ENCODE results near the gene ZDHHC16.
"Not testable (repeated sequence)": the region's sequence is repeated elsewhere in the genome, so short reads cannot be mapped to it uniquely, and the experiment has no call there.

ZDHHC16 gene

GRCh38 chr10:97475936-97476594 is 30.1 kb downstream of the ZDHHC16 start:
- H3K27ac ChIP-seq (ENCODE audit: insufficient read depth, low read depth, low read length, poor library complexity, severe bottlenecking) = no peak overlapping the region
- 96 to 97% methylated on average over 1 to 2 of the region's 2 CpGs for WGBS, 2 experiments
- no peak overlapping the region for H3K4me3 ChIP-seq (ENCODE audit: insufficient read depth, low read depth, low read length)
- H3K27me3 ChIP-seq (ENCODE audit: control insufficient read depth, insufficient read depth, low read length, poor library complexity, severe bottlenecking) = no peaks in the 10 kb centered on the region
- no peaks in the 10 kb centered on the region for H3K9me3 ChIP-seq (ENCODE audit: control insufficient read depth, low read length)
- no peaks in the 10 kb centered on the region for H3K4me1 ChIP-seq (ENCODE audit: control insufficient read depth, insufficient read depth, low read length)
- peaks cover 22% of the 10 kb centered on the region for H3K36me3 ChIP-seq (ENCODE audit: control insufficient read depth, insufficient read depth, low read length)

DNA sequence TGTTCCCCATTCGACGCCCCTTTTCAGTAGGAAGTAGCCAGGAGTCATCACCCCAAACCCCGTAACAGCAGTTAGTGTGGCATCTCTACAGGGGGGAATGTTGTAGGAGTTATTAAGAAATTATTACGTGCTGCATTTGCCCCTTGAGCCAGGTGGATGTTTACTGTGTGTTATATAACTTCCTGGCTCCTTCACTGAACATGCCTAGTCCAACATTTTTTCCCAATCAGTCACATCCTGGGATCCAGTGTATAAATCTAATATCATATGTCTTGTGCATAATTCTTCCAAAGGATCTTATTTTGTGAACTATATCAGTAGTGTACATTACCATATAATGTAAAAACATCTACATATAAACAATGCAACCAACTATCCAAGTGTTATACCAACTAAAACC is 33.4 kb downstream of the ZDHHC16 start:
- not testable (repeated sequence) for H3K36me3 ChIP-seq (ENCODE audit: control insufficient read depth, insufficient read depth, low read length); H3K4me1 ChIP-seq (ENCODE audit: control insufficient read depth, insufficient read depth, low read length); H3K9me3 ChIP-seq (ENCODE audit: control insufficient read depth, low read length); H3K27me3 ChIP-seq (ENCODE audit: control insufficient read depth, insufficient read depth, low read length, poor library complexity, severe bottlenecking); H3K4me3 ChIP-seq (ENCODE audit: insufficient read depth, low read depth, low read length); H3K27ac ChIP-seq (ENCODE audit: insufficient read depth, low read depth, low read length, poor library complexity, severe bottlenecking)
- WGBS, 2 experiments = 96 to 98% methylated on average over 4 of the region's 4 CpGs

DNA sequence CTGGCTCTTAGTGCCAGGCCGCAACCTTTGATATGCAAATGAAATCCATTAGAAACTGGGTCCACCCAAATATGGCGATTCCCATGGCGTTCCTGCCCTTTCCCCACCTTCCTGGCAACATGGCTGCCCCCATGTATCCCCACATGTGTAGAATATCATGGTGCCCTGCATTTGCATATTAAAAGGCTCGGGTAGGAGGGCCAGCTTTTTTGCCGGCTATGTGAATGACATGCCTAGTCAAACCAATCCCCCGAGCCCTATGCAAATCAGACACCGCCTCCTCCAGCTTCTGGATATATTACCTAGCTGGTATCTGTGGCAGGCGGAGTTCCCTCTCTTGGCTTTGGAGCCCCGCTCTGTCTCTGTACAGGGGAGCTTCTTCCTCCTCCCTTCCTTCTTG is 34.0 kb downstream of the ZDHHC16 start:
- no peaks in the 10 kb centered on the region for H3K4me1 ChIP-seq (ENCODE audit: control insufficient read depth, insufficient read depth, low read length)
- H3K27me3 ChIP-seq (ENCODE audit: control insufficient read depth, insufficient read depth, low read length, poor library complexity, severe bottlenecking) = no peaks in the 10 kb centered on the region
- no peak overlapping the region for H3K4me3 ChIP-seq (ENCODE audit: insufficient read depth, low read depth, low read length)
- peaks cover 8% of the 10 kb centered on the region for H3K36me3 ChIP-seq (ENCODE audit: control insufficient read depth, insufficient read depth, low read length)
- H3K9me3 ChIP-seq (ENCODE audit: control insufficient read depth, low read length) = no peaks in the 10 kb centered on the region
- 16 to 18% methylated on average over 9 of the region's 9 CpGs for WGBS, 2 experiments
- no peak overlapping the region for H3K27ac ChIP-seq (ENCODE audit: insufficient read depth, low read depth, low read length, poor library complexity, severe bottlenecking)

- Histone ChIP-seq H3K4me1 (ENCODE audit: control insufficient read depth, insufficient read depth, low read length) (no peaks in the 10 kb centered on the region), H3K4me3 (ENCODE audit: insufficient read depth, low read depth, low read length) (no peak overlapping the region), H3K9me3 (ENCODE audit: control insufficient read depth, low read length) (no peaks in the 10 kb centered on the region), H3K27ac (ENCODE audit: insufficient read depth, low read depth, low read length, poor library complexity, severe bottlenecking) (no peak overlapping the region), H3K36me3 (ENCODE audit: control insufficient read depth, insufficient read depth, low read length) (peaks cover 3% of the 10 kb centered on the region), H3K27me3 (ENCODE audit: control insufficient read depth, insufficient read depth, low read length, poor library complexity, severe bottlenecking) (no peaks in the 10 kb centered on the region)
- 97 to 99% methylated on average over 3 to 4 of the region's 4 CpGs for WGBS, 2 experiments
Observed at GRCh38 chr10:97481071-97481470, 35.1 kb downstream of the ZDHHC16 start.

- H3K4me3 ChIP-seq (ENCODE audit: insufficient read depth, low read depth, low read length) = no peak overlapping the region
- H3K27ac ChIP-seq (ENCODE audit: insufficient read depth, low read depth, low read length, poor library complexity, severe bottlenecking) = no peak overlapping the region
- H3K36me3 ChIP-seq (ENCODE audit: control insufficient read depth, insufficient read depth, low read length) = no peaks in the 10 kb centered on the region
- no peaks in the 10 kb centered on the region for H3K9me3 ChIP-seq (ENCODE audit: control insufficient read depth, low read length)
- no peaks in the 10 kb centered on the region for H3K27me3 ChIP-seq (ENCODE audit: control insufficient read depth, insufficient read depth, low read length, poor library complexity, severe bottlenecking)
- no peaks in the 10 kb centered on the region for H3K4me1 ChIP-seq (ENCODE audit: control insufficient read depth, insufficient read depth, low read length)
- WGBS, 2 experiments = 89 to 97% methylated on average over 1 of the region's 1 CpG
Observed at GRCh38 chr10:97482381-97482780, 36.4 kb downstream of the ZDHHC16 start.

GRCh38 chr10:97483506-97483905 is 37.5 kb downstream of the ZDHHC16 start:
- no peak overlapping the region for H3K27ac ChIP-seq (ENCODE audit: insufficient read depth, low read depth, low read length, poor library complexity, severe bottlenecking)

GRCh38 chr10:97483921-97484320 is 37.9 kb downstream of the ZDHHC16 start:
- H3K27ac ChIP-seq (ENCODE audit: insufficient read depth, low read depth, low read length, poor library complexity, severe bottlenecking) = no peak overlapping the region
- H3K9me3 ChIP-seq (ENCODE audit: control insufficient read depth, low read length) = no peaks in the 10 kb centered on the region
- WGBS, 2 experiments = 88 to 100% methylated on average over 1 of the region's 1 CpG
- no peaks in the 10 kb centered on the region for H3K4me1 ChIP-seq (ENCODE audit: control insufficient read depth, insufficient read depth, low read length)
- H3K36me3 ChIP-seq (ENCODE audit: control insufficient read depth, insufficient read depth, low read length) = no peaks in the 10 kb centered on the region
- no peak overlapping the region for H3K4me3 ChIP-seq (ENCODE audit: insufficient read depth, low read depth, low read length)
- no peaks in the 10 kb centered on the region for H3K27me3 ChIP-seq (ENCODE audit: control insufficient read depth, insufficient read depth, low read length, poor library complexity, severe bottlenecking)

More at GRCh38 chr10:97483506-97483905, 37.5 kb downstream of the ZDHHC16 start:
- no peaks in the 10 kb centered on the region for H3K9me3 ChIP-seq (ENCODE audit: control insufficient read depth, low read length)
- 91 to 93% methylated on average over 3 of the region's 3 CpGs for WGBS, 2 experiments
- no peaks in the 10 kb centered on the region for H3K27me3 ChIP-seq (ENCODE audit: control insufficient read depth, insufficient read depth, low read length, poor library complexity, severe bottlenecking)
- H3K4me3 ChIP-seq (ENCODE audit: insufficient read depth, low read depth, low read length) = no peak overlapping the region
- H3K4me1 ChIP-seq (ENCODE audit: control insufficient read depth, insufficient read depth, low read length) = no peaks in the 10 kb centered on the region
- no peaks in the 10 kb centered on the region for H3K36me3 ChIP-seq (ENCODE audit: control insufficient read depth, insufficient read depth, low read length)

DNA sequence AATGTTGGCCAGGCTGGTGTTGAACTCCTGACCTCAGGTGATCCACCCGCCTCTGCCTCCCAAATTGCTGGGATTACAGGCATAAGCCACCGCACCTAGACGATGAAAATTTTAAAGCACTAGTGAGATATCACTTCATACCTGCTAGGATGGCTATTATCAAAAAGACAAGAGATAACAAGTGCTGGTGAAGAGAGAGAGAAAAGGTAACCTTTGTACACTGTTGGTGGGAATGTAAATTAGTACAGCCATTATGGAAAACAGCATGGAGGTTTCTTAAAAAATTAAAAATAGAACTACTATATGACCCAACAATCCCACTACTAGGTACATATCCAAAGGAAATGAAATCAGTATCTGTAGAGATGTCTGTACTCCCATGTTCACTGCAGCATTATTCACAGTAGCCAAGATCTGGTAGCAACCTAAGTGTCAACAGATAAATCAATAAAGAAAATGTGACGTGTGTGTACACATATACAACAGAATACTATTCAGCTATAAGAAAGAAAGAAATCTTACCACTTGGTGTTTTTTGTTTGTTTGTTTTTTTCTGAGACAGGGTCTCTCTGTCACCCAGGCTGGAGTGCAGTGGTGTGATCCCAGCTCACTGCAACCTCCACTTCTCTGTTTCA is 39.8 kb downstream of the ZDHHC16 start:
- no peaks in the 10 kb centered on the region for H3K27me3 ChIP-seq (ENCODE audit: control insufficient read depth, insufficient read depth, low read length, poor library complexity, severe bottlenecking)
- no peaks in the 10 kb centered on the region for H3K9me3 ChIP-seq (ENCODE audit: control insufficient read depth, low read length)
- 84 to 99% methylated on average over 3 of the region's 4 CpGs for WGBS, 2 experiments
- H3K36me3 ChIP-seq (ENCODE audit: control insufficient read depth, insufficient read depth, low read length) = no peaks in the 10 kb centered on the region
- no peak overlapping the region for H3K4me3 ChIP-seq (ENCODE audit: insufficient read depth, low read depth, low read length)
- H3K4me1 ChIP-seq (ENCODE audit: control insufficient read depth, insufficient read depth, low read length) = no peaks in the 10 kb centered on the region
- no peak overlapping the region for H3K27ac ChIP-seq (ENCODE audit: insufficient read depth, low read depth, low read length, poor library complexity, severe bottlenecking)

DNA sequence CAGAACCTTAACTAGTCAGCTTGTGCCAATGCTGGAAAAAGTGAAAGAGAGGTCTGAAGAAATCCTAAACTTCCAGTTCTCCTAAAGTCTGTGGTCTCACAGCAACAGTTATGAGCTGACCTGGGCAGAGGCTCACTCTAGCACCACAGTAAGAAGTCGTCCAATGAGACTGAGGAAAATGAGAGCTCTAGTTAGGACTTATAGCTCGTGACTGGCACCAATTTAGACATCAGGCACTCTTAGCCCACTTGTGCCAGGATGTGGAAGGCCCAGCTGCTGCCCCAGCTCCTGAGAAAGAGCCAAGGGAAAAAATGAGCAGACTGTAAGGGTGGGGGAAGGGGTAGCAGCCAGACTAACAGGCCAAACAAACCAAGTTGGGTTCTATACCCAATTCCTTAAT is 44.6 kb downstream of the ZDHHC16 start:
- 89 to 98% methylated on average over 2 of the region's 2 CpGs for WGBS, 2 experiments
- Histone ChIP-seq H3K4me1 (ENCODE audit: control insufficient read depth, insufficient read depth, low read length) (peaks cover 10% of the 10 kb centered on the region), H3K36me3 (ENCODE audit: control insufficient read depth, insufficient read depth, low read length) (no peaks in the 10 kb centered on the region), H3K27me3 (ENCODE audit: control insufficient read depth, insufficient read depth, low read length, poor library complexity, severe bottlenecking) (no peaks in the 10 kb centered on the region), H3K27ac (ENCODE audit: insufficient read depth, low read depth, low read length, poor library complexity, severe bottlenecking) (no peak overlapping the region), H3K9me3 (ENCODE audit: control insufficient read depth, low read length) (no peaks in the 10 kb centered on the region), H3K4me3 (ENCODE audit: insufficient read depth, low read depth, low read length) (no peak overlapping the region)

DNA sequence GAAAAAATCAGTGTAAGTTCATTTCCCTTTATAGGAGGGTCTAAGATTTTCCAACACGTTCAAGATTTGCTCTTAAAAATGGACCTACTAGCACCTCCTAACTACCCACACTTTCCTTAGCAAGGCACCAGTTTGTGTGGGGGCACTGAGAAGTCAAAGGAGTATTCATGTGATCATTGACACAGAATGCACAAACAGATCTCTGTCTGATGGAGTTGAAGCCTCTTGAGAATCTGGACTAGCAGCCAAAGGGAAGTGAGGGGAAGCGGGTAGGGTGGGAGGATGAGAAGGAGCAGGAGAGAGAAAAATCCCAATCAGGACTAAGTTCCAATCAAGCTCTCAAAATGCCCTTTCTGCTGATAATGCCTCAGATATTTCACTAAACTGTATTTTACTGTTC is 48.2 kb downstream of the ZDHHC16 start:
- no peak overlapping the region for H3K27ac ChIP-seq (ENCODE audit: insufficient read depth, low read depth, low read length, poor library complexity, severe bottlenecking)

More for the DNA sequence above, 48.2 kb downstream of the ZDHHC16 start:
- H3K27me3 ChIP-seq (ENCODE audit: control insufficient read depth, insufficient read depth, low read length, poor library complexity, severe bottlenecking) = peaks cover 3% of the 10 kb centered on the region
- no peaks in the 10 kb centered on the region for H3K9me3 ChIP-seq (ENCODE audit: control insufficient read depth, low read length)
- H3K36me3 ChIP-seq (ENCODE audit: control insufficient read depth, insufficient read depth, low read length) = no peaks in the 10 kb centered on the region
- peaks cover 19% of the 10 kb centered on the region for H3K4me1 ChIP-seq (ENCODE audit: control insufficient read depth, insufficient read depth, low read length)
- 84 to 97% methylated on average over 1 to 2 of the region's 2 CpGs for WGBS, 2 experiments
- H3K4me3 ChIP-seq (ENCODE audit: insufficient read depth, low read depth, low read length) = no peak overlapping the region
